Activated CD4-positive, alpha-beta T cell treated with anti-CD3 and anti-CD28 coated beads, Interleukin-2, Interleukin-6, amounts not matched to agents 100 ng/mL and 50 ng/mL, durations not matched to agents 16 hours and 8 hours (primary cell): ENCODE data around the gene NPRL2.

Experiments used
- DNase-seq: peaks from one replicate; pipeline ENCODE4 v3.0.0-alpha.2; 2020

Gene NPRL2

DNA sequence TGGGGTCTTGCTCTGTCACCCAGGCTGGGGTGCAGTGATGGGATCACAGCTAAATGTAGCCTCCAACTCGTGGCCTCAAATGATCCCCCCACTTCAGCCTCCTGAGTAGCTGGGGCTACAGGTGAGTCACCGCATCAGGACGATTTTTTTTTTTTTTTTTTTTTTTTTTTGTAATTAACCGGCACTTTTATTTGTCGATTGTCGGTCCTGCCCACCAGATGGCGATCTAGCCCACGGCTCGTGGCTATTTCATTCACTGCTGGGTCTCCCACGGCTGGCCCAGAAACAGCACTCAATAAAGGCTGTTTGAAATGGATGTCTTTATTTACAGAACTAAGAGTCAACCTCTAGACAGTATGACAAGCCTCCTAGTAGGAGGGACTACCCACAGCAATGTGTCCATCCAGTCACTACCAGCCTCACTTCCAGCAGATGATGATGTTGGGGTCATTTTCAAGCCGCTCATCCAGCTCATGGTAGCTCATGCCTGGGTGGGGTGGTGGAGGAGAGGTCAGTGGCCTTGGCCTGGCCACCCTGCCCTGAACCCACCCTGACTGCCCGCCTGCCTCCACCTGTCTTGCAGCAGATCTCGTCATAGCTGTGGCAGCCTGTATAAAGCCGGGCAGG lies 3.3 kb downstream of the NPRL2 start:
- DNase-seq: peak; percentile 79

DNA sequence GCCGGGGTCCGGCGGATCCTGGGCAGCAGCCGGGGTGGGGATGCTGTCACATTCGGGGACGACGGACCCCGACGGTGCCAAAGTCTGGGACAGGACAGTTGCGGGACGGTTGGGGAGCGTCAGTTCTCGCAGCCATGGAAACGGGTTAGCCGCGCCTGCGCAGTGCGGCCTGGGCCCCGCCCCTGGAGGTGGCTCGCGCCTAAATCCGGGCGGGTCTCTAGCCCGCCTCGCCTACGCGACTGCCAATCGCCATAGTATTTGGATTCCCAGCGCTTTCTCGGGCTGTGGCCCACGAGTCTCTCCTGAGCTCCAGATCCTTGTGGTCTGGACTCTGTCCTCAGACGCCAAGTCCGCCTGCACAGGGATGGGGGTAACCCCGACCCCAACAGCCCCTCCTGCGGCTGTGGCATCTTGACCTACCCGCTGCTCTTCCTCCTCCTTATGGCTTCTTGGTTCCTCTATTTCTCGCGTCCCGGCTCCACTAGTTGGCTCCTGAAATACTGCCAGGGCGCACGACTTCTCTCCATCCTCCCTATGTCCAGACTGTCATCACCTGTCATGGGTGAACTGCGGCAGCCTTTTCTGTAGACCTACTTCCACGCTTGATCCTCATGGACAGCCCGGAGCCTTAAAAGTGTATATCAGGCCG lies 4.9 kb downstream of the NPRL2 start, which contains the start of gene ZMYND10:
Gene ZMYND10 (minus strand): TSS at position 147 of the 649 bp plus-strand sequence. CDS start 153 bp downstream, outside the sequence.
- peak; percentile 89 for DNase-seq

- no peak for DNase-seq
Measured at GRCh38 chr3:50345008-50345407, 5.6 kb downstream of the NPRL2 start.

DNA sequence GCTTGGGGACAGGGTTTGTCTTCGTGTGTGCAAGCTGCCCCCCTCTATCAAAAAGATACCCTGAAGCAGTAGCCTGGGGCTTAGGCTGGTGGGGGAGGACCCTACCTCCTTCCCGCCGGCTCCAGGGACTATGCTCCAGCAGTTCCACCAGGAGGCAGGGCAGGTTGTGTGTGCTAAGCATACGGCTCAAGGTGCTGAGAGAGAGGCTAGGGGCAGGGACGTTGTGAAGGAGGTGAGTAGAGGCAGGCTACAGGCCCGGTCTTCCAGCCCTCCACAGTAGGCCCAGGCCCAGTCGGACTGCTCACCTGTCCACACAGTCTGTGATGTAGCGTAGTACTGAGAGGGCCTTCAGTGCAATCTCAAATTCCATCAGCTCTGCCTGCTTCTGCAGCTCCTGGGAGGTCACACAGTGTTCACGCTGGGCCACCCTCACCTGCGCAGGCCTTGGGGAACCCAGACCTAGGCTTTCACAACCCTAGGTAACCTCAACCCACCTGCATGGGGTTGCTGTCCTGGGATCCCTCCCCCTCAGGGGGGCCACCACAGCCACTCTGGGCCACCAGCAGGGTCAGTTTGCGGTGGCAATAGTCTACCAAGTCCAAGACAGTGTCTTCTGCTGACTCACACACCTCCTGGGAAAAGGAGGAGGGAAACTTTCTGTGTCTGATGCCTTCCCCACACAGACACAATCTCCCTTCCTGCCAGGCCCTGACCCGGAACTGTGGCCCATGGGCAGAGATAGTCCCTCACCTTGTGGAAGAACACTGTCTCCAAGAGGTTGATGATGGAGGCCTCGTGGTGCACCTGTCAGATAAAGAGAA lies 7.6 kb downstream of the NPRL2 start:
- DNase-seq: no peak

- DNase-seq: no peak
Measured at GRCh38 chr3:50341996-50342650, 8.5 kb downstream of the NPRL2 start.

GRCh38 chr3:50341537-50341936 lies 9.0 kb downstream of the NPRL2 start:
- no peak for DNase-seq

GRCh38 chr3:50340448-50341329 lies 9.9 kb downstream of the NPRL2 start, which contains the start of gene RASSF1:
TSS of gene RASSF1 (minus strand) at chr3:50340836. CDS start at chr3:50340805, 31 bp downstream.
- peak; percentile 90 for DNase-seq

- no peak for DNase-seq
Measured at GRCh38 chr3:50340147-50340447, 10.5 kb downstream of the NPRL2 start.

- no peak for DNase-seq
Measured at GRCh38 chr3:50339485-50340146, 11.0 kb downstream of the NPRL2 start.

DNA sequence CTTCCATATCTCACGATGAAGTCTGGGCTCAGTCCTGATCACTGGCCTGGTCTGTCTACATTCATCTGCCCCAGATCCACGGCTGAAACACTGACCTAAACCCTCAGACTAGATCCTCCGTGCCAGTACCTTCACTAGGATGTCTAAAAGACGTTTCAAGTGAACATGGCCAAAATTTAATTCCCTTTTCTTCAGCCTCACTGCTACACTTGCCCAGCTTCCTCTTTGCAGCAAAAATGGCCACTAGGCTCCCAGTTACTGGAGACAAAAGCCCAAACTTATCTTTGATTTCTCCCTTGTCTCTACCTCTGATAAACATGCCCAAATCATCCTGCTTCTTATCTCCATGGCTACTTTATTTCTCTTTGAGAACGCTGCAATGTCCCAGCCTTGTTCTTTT lies 11.6 kb downstream of the NPRL2 start:
- DNase-seq: no peak

GRCh38 chr3:50337175-50337861 lies 13.3 kb downstream of the NPRL2 start:
- peak; percentile 99 for DNase-seq

DNA sequence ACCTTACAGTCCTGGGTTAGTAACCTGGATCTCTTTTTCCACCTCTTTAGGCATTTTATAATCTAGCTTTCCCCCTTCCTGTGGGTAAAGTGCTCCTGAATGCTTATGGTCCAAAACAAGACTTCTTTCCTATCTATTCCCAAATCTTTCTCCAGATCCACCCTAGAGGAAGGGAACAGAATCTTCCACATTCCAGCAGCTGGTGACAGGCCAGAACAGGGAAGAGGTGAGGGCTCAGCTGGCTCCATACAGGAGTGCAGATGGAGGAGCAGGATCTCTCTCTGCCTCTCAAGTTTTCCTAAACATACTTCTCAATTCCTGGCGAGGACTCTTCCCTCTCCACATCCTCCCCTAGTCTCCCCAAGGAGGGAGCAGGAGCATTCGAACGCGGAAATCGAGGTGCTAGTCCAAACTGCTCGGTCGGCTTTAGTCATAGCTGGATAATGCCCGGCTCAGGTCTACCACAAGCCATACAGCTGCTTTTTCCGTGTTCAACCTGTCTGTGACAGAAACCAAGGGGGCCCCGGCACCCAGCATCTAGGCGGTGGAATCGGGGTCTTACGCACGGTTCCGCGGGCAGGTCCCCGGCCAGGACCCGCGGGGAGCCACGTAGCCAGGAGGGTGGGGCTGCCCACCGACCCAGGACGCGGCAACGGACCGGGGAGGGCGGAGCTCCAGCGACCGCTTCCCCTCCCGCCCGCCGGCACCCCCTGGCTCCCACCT lies 14.0 kb downstream of the NPRL2 start:
- no peak for DNase-seq

- DNase-seq: no peak
Measured at GRCh38 chr3:50334339-50335075, 16.1 kb downstream of the NPRL2 start.

GRCh38 chr3:50333744-50334328 lies 16.7 kb downstream of the NPRL2 start:
- DNase-seq: no peak

- DNase-seq: no peak
Measured at GRCh38 chr3:50331364-50331907, 19.1 kb downstream of the NPRL2 start.

- DNase-seq: no peak
Measured at GRCh38 chr3:50330330-50330729, 20.2 kb downstream of the NPRL2 start.

DNA sequence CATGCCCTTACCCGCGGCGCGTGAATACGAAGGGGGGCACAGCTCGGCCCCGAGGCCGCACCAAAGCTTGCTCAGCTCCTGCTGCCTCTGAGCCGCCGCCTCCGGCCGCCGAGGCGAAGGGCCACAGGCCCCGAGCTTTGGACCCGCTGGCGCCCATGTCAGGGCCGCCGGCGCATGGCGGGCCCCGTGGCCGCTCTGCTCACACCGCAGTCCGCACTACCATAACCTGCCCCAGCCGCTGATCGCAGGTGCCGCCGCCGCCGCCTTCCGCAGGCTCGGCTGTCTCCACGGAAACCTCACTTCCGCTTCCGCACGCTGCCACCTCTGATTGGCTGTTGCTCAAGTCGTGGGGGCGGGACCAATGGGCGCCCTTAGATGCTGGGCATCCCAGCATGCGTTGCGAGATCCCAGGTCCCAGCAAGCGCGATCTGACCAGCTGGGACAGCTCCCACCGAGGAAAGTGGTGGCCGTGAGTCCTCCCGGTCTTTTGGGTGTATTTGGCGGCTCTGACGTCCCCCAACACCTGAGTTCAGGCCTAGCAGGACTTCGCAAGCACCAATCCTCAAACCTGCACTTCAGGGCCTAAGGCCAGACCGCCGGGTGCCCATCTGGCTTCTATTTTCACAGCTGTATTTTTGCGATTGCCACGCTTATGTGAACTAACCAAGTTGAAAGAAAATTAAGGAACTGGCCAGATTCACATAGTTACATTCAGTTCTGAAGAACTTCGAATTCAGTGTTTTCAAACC lies 22.5 kb downstream of the NPRL2 start, which contains the start of gene TUSC2:
Gene TUSC2 (minus strand): TSS at position 281 of the 749 bp plus-strand sequence. CDS start 124 bp downstream, at position 157.
- DNase-seq: peak; percentile 97

GRCh38 chr3:50327129-50327528 lies 23.4 kb downstream of the NPRL2 start:
- DNase-seq: no peak
